Activated gamma-delta T cell treated with Interleukin-2 at 50 U/mL for 16 hours (primary cell): ENCODE data around the gene PDIA5.

ENCODE experiments used
- DNase-seq: peaks from one replicate; pipeline ENCODE4 v3.0.0-alpha.2; 2020

Gene PDIA5

GRCh38 chr3:123122057-123122456 is 55.2 kb downstream of the PDIA5 start:
- no peak for DNase-seq

- DNase-seq: no peak
Measured at GRCh38 chr3:123122525-123123315, 55.9 kb downstream of the PDIA5 start.

- DNase-seq: no peak
Measured at GRCh38 chr3:123123716-123124616, 57.1 kb downstream of the PDIA5 start.

GRCh38 chr3:123124971-123125370 is 58.1 kb downstream of the PDIA5 start:
- DNase-seq: no peak

GRCh38 chr3:123126031-123126430 is 59.2 kb downstream of the PDIA5 start:
- DNase-seq: no peak

- DNase-seq: no peak
Measured at GRCh38 chr3:123126653-123127052, 59.8 kb downstream of the PDIA5 start.

GRCh38 chr3:123129092-123129491 is 62.3 kb downstream of the PDIA5 start:
- DNase-seq: no peak

- DNase-seq: no peak
Measured at GRCh38 chr3:123129532-123129931, 62.7 kb downstream of the PDIA5 start.

- no peak for DNase-seq
Measured at GRCh38 chr3:123130079-123130750, 63.4 kb downstream of the PDIA5 start.

- DNase-seq: no peak
Measured at GRCh38 chr3:123134671-123135070, 67.8 kb downstream of the PDIA5 start.

- DNase-seq: no peak
Measured at GRCh38 chr3:123137001-123137400, 70.2 kb downstream of the PDIA5 start.

- DNase-seq: no peak
Measured at GRCh38 chr3:123138839-123139444, 72.1 kb downstream of the PDIA5 start.

- DNase-seq: no peak
Measured at GRCh38 chr3:123139522-123139921, 72.7 kb downstream of the PDIA5 start.

GRCh38 chr3:123140550-123140949 is 73.7 kb downstream of the PDIA5 start:
- DNase-seq: no peak

GRCh38 chr3:123141276-123141675 is 74.5 kb downstream of the PDIA5 start:
- no peak for DNase-seq

GRCh38 chr3:123143669-123144411 is 77.0 kb downstream of the PDIA5 start:
- DNase-seq: no peak

GRCh38 chr3:123147754-123148535 is 81.1 kb downstream of the PDIA5 start:
- no peak for DNase-seq

GRCh38 chr3:123148772-123149171 is 81.9 kb downstream of the PDIA5 start:
- no peak for DNase-seq

GRCh38 chr3:123149525-123149924 is 82.7 kb downstream of the PDIA5 start:
- no peak for DNase-seq

GRCh38 chr3:123150449-123151215 is 83.8 kb downstream of the PDIA5 start:
- no peak for DNase-seq
